GM19463 (cell line): Measurements from ENCODE around the gene KCNQ5.
"Not testable (repeated sequence)": the region's sequence is repeated elsewhere in the genome, so short reads cannot be mapped to it uniquely, and the experiment has no call there.

ENCODE experiments used
- ATAC-seq: cut with Tn5 transposase; IDR thresholded peaks from one replicate; pipeline ENCODE4 v1.9.1; 2021; ENCODE audit warnings: mild to moderate bottlenecking, moderate library complexity; ENCODE audit not compliant: unreplicated experiment

Gene KCNQ5

GRCh38 chr6:72984189-72984831 is 362.4 kb downstream of the KCNQ5 start:
- ATAC-seq, result not testable (repeated sequence)

GRCh38 chr6:72984981-72985665 is 363.3 kb downstream of the KCNQ5 start:
- ATAC-seq, result no peak

GRCh38 chr6:72987301-72987700 is 365.4 kb downstream of the KCNQ5 start:
- no peak for ATAC-seq

- no peak for ATAC-seq
These were observed 378.1 kb downstream of the KCNQ5 start for GRCh38 chr6:72999995-73000394.

- no peak for ATAC-seq
These were observed 378.6 kb downstream of the KCNQ5 start for GRCh38 chr6:73000460-73000859.

GRCh38 chr6:73002588-73002987 is 380.7 kb downstream of the KCNQ5 start:
- ATAC-seq, result no peak

- no peak for ATAC-seq
These were observed 381.4 kb downstream of the KCNQ5 start for GRCh38 chr6:73003302-73003701.

GRCh38 chr6:73004231-73004630 is 382.4 kb downstream of the KCNQ5 start:
- no peak for ATAC-seq

- no peak for ATAC-seq
These were observed 383.0 kb downstream of the KCNQ5 start for GRCh38 chr6:73004861-73005260.

- no peak for ATAC-seq
These were observed 384.3 kb downstream of the KCNQ5 start for GRCh38 chr6:73006146-73006545.

GRCh38 chr6:73011945-73012344 is 390.1 kb downstream of the KCNQ5 start:
- ATAC-seq, result no peak

- no peak for ATAC-seq
These were observed 395.6 kb downstream of the KCNQ5 start for GRCh38 chr6:73017476-73017875.

GRCh38 chr6:73024598-73024997 is 402.7 kb downstream of the KCNQ5 start:
- no peak for ATAC-seq

- no peak for ATAC-seq
These were observed 405.8 kb downstream of the KCNQ5 start for GRCh38 chr6:73027691-73028090.

- ATAC-seq, result no peak
These were observed 406.4 kb downstream of the KCNQ5 start for GRCh38 chr6:73028124-73028766.

- ATAC-seq, result no peak
These were observed 407.1 kb downstream of the KCNQ5 start for GRCh38 chr6:73028893-73029450.

GRCh38 chr6:73030257-73030656 is 408.4 kb downstream of the KCNQ5 start:
- peak; percentile 73 for ATAC-seq

- ATAC-seq, result no peak
These were observed 409.2 kb downstream of the KCNQ5 start for GRCh38 chr6:73030791-73031782.

GRCh38 chr6:73032586-73032985 is 410.7 kb downstream of the KCNQ5 start:
- ATAC-seq, result no peak

- ATAC-seq, result no peak
These were observed 414.8 kb downstream of the KCNQ5 start for GRCh38 chr6:73036689-73037088.

- ATAC-seq, result no peak
These were observed 419.2 kb downstream of the KCNQ5 start for GRCh38 chr6:73041051-73041450.
